ENCODE measurements around the gene LARP4B.

- TF ChIP-seq CTCF (optimal IDR thresholded peaks at IDR 0.05 in 1 of 3, IDR thresholded peaks at IDR 0.05 in 1 of 3, conservative IDR thresholded peaks at IDR 0.05 in 1 of 3; ENCODE audit: extremely low read depth in 1 of 3, insufficient read depth in 2 of 3, low read length in 3 of 3) (no peak), EZH2 (IDR thresholded peaks at IDR 0.05; ENCODE audit: low read length) (no peak)
These were observed 39.0 kb upstream of the LARP4B start for GRCh38 chr10:970311-971149.
